GM21529 (cell line): ENCODE data around the gene HNRNPUL2.
A peak's percentile ranks its signal among the peaks of the same experiment; 100 is the strongest.
"Not testable (repeated sequence)": the region's sequence is repeated elsewhere in the genome, so short reads cannot be mapped to it uniquely, and the experiment has no call there.

Experiments used
- ATAC-seq: cut with Tn5 transposase; IDR thresholded peaks from one replicate; pipeline ENCODE4 v1.9.1; 2021; ENCODE audit not compliant: unreplicated experiment

Gene HNRNPUL2

GRCh38 chr11:62705880-62706849 is 21.1 kb downstream of the HNRNPUL2 start:
- ATAC-seq, result peak; percentile 60

- no peak for ATAC-seq
Observed at GRCh38 chr11:62705413-62705812, 21.8 kb downstream of the HNRNPUL2 start.

- ATAC-seq, result not testable (repeated sequence)
Observed at GRCh38 chr11:62703921-62704320, 23.3 kb downstream of the HNRNPUL2 start.

- ATAC-seq, result no peak
Observed at GRCh38 chr11:62702246-62702645, 25.0 kb downstream of the HNRNPUL2 start.

- no peak for ATAC-seq
Observed at GRCh38 chr11:62694455-62695167, 32.6 kb downstream of the HNRNPUL2 start.

- not testable (repeated sequence) for ATAC-seq
Observed at GRCh38 chr11:62693624-62694023, 33.6 kb downstream of the HNRNPUL2 start.

- no peak for ATAC-seq
Observed at GRCh38 chr11:62689421-62690183, 37.7 kb downstream of the HNRNPUL2 start, which contains the start of gene LRRN4CL. TSS of gene LRRN4CL (minus strand) at chr11:62689530. CDS start at chr11:62688508, 1,022 bp downstream.

- ATAC-seq, result no peak
Observed at GRCh38 chr11:62688491-62688890, 38.8 kb downstream of the HNRNPUL2 start.

- ATAC-seq, result no peak
Observed at GRCh38 chr11:62687508-62688396, 39.5 kb downstream of the HNRNPUL2 start.

- no peak for ATAC-seq
Observed at GRCh38 chr11:62682518-62682917, 44.7 kb downstream of the HNRNPUL2 start.

- peak; percentile 55 for ATAC-seq
Observed at GRCh38 chr11:62680825-62681240, 46.4 kb downstream of the HNRNPUL2 start.

GRCh38 chr11:62678770-62679696 is 48.2 kb downstream of the HNRNPUL2 start, which contains the start of gene UBXN1:
TSS of gene UBXN1 (minus strand) at chr11:62679073. CDS start at chr11:62678923, 150 bp downstream.
- ATAC-seq, result peak; percentile 66

GRCh38 chr11:62678433-62678769 is 48.9 kb downstream of the HNRNPUL2 start:
- ATAC-seq, result no peak

- ATAC-seq, result no peak
Observed at GRCh38 chr11:62677714-62678113, 49.5 kb downstream of the HNRNPUL2 start.

GRCh38 chr11:62677156-62677555 is 50.1 kb downstream of the HNRNPUL2 start:
- no peak for ATAC-seq

- ATAC-seq, result no peak
Observed at GRCh38 chr11:62676698-62677097, 50.6 kb downstream of the HNRNPUL2 start.

GRCh38 chr11:62675415-62675814 is 51.8 kb downstream of the HNRNPUL2 start:
- not testable (repeated sequence) for ATAC-seq

GRCh38 chr11:62673196-62673525 is 54.1 kb downstream of the HNRNPUL2 start:
- no peak for ATAC-seq
